Smooth muscle cell (in vitro differentiated cells): Measurements from ENCODE around the gene ZNF106. TPM values are rescaled to one million over a fixed set of nuclear protein-coding genes. Genes with fewer than 3 reads are reported as not detected.

Experiments
- DNase-seq: peaks from one replicate; lab custom pipeline; 2025; ENCODE audit not compliant: unreplicated experiment; lab: John Stamatoyannopoulos, UW
- H2AFZ ChIP-seq: fragments of 200-600 bp; sonication (generic); 2 replicates; pipeline ENCODE4 v1.6.0; 2016; ENCODE audit warnings: antibody characterized with exemption, low read depth, mild to moderate bottlenecking
- H3F3A ChIP-seq: fragments of 200-600 bp; sonication (generic); 2 replicates; pipeline ENCODE4 v1.6.0; 2017; ENCODE audit warnings: antibody characterized with exemption, low read depth
- H3K27ac ChIP-seq: fragments of 200-600 bp; sonication (generic); 2 replicates; pipeline ENCODE4 v1.5.1; 2016; ENCODE audit warnings: low read depth, mild to moderate bottlenecking
- H3K27me3 ChIP-seq: fragments of 200-600 bp; sonication (generic); 2 replicates; pipeline ENCODE4 v1.6.1; 2016; ENCODE audit warnings: low read depth, mild to moderate bottlenecking
- H3K36me3 ChIP-seq: fragments of 200-600 bp; sonication (generic); 2 replicates; pipeline ENCODE4 v1.5.1; 2016; ENCODE audit warnings: low read depth
- H3K4me1 ChIP-seq: fragments of 200-600 bp; sonication (generic); 2 replicates; pipeline ENCODE4 v1.5.1; 2016; ENCODE audit warnings: low read depth
- H3K4me2 ChIP-seq: fragments of 200-600 bp; sonication (generic); 2 replicates; pipeline ENCODE4 v1.6.0; 2016; ENCODE audit warnings: mild to moderate bottlenecking
- H3K4me3 ChIP-seq: fragments of 200-600 bp; sonication (generic); 2 replicates; pipeline ENCODE4 v1.5.1; 2016; ENCODE audit warnings: mild to moderate bottlenecking
- H3K79me2 ChIP-seq: fragments of 200-600 bp; sonication (generic); 2 replicates; pipeline ENCODE4 v1.6.0; 2016; ENCODE audit warnings: low read depth, mild to moderate bottlenecking
- H3K9ac ChIP-seq: fragments of 200-600 bp; sonication (generic); 2 replicates; pipeline ENCODE4 v1.6.0; 2016; ENCODE audit warnings: low read depth
- H3K9me3 ChIP-seq: fragments of 200-600 bp; sonication (generic); replicated peaks from 2 replicates; pipeline ENCODE4 v1.5.1; 2016; ENCODE audit warnings: low read depth
- H4K20me1 ChIP-seq: fragments of 200-600 bp; sonication (generic); 2 replicates; pipeline ENCODE4 v1.6.0; 2016; ENCODE audit warnings: low read depth
- WGBS: methylation state at CpG from one replicate; pipeline ENCODE4 v1.1.7; 2016; ENCODE audit warnings: low lambda C conversion rate; 5-methylcytosine and 5-hydroxymethylcytosine counted together
- polyA plus RNA-seq: library from polyadenylated mRNA; unstranded; fragments of >200 nt; fragmentation: Nextera tagmentation; extraction: Ambion mirVana; gene quantifications from 2 replicates; pipeline ENCODE4 v1.2.1, GENCODE V29; 2016
- total RNA-seq: library from RNA; depleted of rRNA; stranded (reverse); fragments of >200 nt; gene quantifications from 2 replicates; pipeline ENCODE4 v1.2.3, GENCODE V29; 2014
- TF ChIP-seq, protein P1 (sequence below): fragments of 200-600 bp; sonication (generic); IDR thresholded peaks from 2 replicates; pipeline ENCODE4 v1.5.1; 2017; ENCODE audit warnings: borderline replicate concordance, mild to moderate bottlenecking, antibody characterized with exemption; ENCODE audit not compliant: insufficient read depth, poor library complexity, severe bottlenecking

Gene ZNF106
- total and polyA plus RNA-seq, 2 experiments from 2014 or later = 24.5 to 27.2 TPM

GRCh38 chr15:42499858-42500609, 9.1 kb upstream of the ZNF106 start:
- Histone ChIP-seq H4K20me1 (peaks cover 50% of the 10 kb centered on the region), H3F3A (peaks cover 18% of the 10 kb centered on the region), H3K9me3 (no peaks in the 10 kb centered on the region), H3K4me2 (peak overlapping the region; percentile 43), H3K79me2 (peaks cover 81% of the 10 kb centered on the region), H3K27ac (peak overlapping the region; percentile 89), H3K4me3 (no peak overlapping the region), H3K4me1 (peaks cover 6% of the 10 kb centered on the region), H2AFZ (no peak overlapping the region), H3K36me3 (no peaks in the 10 kb centered on the region), H3K27me3 (no peaks in the 10 kb centered on the region), H3K9ac (peak overlapping the region; percentile 52)
- DNase-seq = no peak
- TF ChIP-seq, protein P1, sequence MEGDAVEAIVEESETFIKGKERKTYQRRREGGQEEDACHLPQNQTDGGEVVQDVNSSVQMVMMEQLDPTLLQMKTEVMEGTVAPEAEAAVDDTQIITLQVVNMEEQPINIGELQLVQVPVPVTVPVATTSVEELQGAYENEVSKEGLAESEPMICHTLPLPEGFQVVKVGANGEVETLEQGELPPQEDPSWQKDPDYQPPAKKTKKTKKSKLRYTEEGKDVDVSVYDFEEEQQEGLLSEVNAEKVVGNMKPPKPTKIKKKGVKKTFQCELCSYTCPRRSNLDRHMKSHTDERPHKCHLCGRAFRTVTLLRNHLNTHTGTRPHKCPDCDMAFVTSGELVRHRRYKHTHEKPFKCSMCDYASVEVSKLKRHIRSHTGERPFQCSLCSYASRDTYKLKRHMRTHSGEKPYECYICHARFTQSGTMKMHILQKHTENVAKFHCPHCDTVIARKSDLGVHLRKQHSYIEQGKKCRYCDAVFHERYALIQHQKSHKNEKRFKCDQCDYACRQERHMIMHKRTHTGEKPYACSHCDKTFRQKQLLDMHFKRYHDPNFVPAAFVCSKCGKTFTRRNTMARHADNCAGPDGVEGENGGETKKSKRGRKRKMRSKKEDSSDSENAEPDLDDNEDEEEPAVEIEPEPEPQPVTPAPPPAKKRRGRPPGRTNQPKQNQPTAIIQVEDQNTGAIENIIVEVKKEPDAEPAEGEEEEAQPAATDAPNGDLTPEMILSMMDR = no peak
- 73% methylated on average over 12 of the region's 12 CpGs for WGBS

DNA sequence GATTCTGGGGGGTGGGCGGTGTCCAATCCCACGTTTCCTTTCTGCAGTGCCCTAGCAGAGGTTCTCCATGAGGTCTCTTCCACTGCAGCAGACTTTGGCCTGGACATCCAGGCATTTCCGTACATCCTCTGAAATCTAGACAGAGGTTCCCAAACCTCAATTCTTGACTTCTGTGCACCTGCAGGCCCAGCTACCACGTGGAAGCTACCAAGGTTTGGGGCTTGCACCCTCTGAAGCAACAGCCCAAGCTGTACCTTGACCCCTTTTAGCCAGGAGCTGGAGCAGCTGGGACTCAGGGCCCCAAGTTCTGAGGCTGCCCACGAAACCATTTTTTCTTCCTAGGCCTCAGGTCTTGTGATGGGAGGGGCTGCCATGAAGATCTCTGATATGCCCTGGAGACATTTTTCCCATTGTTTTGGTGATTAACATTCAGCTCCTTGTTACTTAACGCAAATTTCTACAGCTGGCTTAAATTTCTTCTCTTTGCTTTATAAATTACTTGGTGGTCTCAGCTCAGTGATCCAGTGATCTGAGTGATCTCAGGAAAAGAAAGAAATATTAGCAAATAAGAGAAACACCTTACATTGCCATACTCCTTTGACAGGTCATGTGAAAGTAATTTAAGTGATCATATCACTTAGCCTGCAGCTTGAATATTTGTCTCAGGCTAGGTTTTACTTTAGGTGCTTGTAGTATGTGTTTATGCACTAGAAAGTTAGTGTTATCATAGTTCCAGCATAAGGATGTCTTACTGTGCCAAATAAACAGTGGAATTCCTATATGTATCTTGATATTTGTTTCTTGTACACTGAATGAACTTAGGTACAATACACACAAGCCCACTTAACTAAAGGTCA, 7.5 kb upstream of the ZNF106 start:
- Histone ChIP-seq H3K4me2 (no peak overlapping the region), H3K9ac (peak overlapping the region; percentile 52), H3K27me3 (no peaks in the 10 kb centered on the region), H4K20me1 (peaks cover 34% of the 10 kb centered on the region), H3K4me1 (peaks cover 7% of the 10 kb centered on the region), H3K79me2 (peaks cover 65% of the 10 kb centered on the region), H3F3A (peaks cover 30% of the 10 kb centered on the region), H2AFZ (no peak overlapping the region), H3K27ac (peak overlapping the region; percentile 89), H3K9me3 (no peaks in the 10 kb centered on the region), H3K4me3 (no peak overlapping the region), H3K36me3 (no peaks in the 10 kb centered on the region)
- 73% methylated on average over 6 of the region's 6 CpGs for WGBS
- no peak for DNase-seq
- TF ChIP-seq, protein P1 = no peak

GRCh38 chr15:42495361-42496212, 4.6 kb upstream of the ZNF106 start, which contains the start of gene SNAP23:
Gene SNAP23 (plus strand): TSS chr15:42495634. CDS start chr15:42511847, 16,213 bp downstream.
- H3K79me2 ChIP-seq = peaks cover 37% of the 10 kb centered on the region

More at GRCh38 chr15:42495361-42496212, 4.6 kb upstream of the ZNF106 start, which contains the start of gene SNAP23:
- Histone ChIP-seq H3K9me3 (no peaks in the 10 kb centered on the region), H3K36me3 (no peaks in the 10 kb centered on the region), H3K4me2 (peak within 1 kb of the TSS; percentile 92), H3K9ac (peak within 1 kb of the TSS; percentile 89), H4K20me1 (peaks cover 10% of the 10 kb centered on the region), H3F3A (peaks cover 31% of the 10 kb centered on the region), H3K4me3 (peak within 1 kb of the TSS; percentile 82), H3K27me3 (no peaks in the 10 kb centered on the region), H3K27ac (peak within 1 kb of the TSS; percentile 98), H3K4me1 (peaks cover 15% of the 10 kb centered on the region), H2AFZ (peak within 1 kb of the TSS; percentile 77)
- WGBS = under 1% methylated on average over 43 of the region's 43 CpGs
- peak; percentile 77 for DNase-seq
- TF ChIP-seq, protein P1 = no peak
